ENCODE results near the gene MUTYH.
"Not testable (repeated sequence)": the region's sequence is repeated elsewhere in the genome, so short reads cannot be mapped to it uniquely, and the experiment has no call there.

The MUTYH gene

DNA sequence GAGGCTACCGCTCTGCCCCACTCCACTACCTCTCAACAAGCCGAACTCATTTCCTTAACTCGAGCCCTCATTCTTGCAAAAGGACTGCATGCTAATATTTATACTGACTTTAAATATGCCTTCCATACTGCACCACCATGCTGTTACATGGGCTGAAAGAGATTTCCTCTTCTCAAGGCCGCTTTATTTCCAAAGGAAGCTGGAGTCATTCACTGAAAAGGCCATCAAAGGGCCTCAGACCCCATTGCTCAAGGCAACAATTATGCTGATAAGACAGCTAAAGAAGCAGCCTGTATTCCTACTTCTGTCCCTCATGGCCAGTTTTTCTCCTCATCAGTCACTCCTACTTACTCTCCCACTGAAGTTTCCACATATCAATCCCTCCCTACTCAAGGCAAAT, 20.5 kb downstream of the MUTYH start:
- DNase-seq = no peak

DNA sequence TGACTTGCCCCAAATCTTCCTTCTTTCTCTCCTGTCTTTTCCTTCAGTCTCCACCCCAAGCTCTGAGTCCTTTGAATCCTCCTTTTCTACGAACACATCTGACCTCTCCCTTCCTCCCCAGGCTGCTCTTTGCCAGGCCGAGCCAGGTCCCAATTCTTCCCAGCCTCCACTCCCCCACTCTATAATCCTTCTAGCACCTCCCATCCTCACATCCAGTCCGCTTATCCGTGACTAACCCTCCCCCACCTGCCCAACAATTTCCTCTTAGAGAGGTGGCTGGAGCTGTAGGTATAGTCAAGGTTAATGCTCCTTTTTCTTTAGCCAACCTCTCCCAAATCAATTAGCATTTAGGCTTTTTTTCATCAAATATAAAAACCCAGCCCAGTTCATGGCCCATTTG, 23.1 kb downstream of the MUTYH start:
- DNase-seq = no peak

DNA sequence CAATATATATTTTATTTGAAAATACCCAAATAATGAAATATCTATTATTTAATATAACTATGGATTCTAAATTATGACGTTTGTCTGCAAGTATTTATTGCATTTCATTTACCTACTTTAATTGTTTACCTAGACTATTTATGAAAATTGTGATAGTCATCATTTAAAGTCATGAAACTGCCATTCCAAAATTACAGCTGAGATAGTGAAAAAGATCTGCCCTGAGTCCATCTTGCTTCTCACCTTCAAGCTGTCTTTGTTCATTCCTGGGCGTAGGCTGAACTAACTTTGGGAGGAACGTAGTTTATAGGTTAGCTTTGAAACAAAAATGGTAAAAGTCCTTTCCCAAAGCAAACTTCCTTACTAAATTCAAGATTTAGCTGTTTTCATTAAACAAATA, 26.0 kb downstream of the MUTYH start:
- DNase-seq = no peak

DNA sequence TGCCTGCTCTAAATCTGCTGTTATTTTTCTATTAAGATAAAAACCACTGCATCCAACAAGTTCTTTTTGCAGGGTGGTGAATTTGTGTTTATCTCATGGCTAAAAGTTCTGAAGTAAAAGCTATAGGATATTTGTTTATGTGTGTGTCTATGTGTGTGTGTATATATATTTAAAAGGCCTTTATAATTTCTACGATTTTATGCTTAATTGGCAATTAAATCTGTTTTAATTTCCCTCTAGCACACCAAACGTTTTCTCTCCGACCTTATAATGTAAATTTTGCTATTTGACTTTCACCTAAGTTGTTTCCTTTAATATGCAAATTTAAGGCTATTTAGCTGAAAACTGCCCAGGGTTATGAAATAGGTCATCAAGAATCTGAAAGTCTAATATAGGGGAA, 33.3 kb downstream of the MUTYH start:
- DNase-seq = no peak

DNA sequence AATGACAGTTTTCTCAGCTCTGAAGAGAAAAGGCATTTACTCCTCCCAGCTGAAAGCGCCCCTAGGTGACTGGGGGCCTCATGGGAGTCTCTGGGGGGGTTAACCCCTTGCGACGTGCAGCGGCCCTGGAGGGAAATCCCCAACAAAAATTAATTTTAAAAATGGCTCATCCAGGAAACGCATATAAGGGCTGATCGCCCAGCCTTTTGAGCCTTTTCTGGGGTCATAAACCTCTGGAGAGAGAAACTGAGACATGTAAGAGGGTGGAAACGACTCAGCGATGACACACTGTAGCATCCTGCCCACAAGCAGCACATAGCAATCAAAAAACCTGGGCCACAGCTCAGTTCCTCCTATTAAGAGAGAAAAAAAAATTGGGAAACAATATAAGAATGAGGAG, 33.9 kb downstream of the MUTYH start:
- no peak for DNase-seq

DNA sequence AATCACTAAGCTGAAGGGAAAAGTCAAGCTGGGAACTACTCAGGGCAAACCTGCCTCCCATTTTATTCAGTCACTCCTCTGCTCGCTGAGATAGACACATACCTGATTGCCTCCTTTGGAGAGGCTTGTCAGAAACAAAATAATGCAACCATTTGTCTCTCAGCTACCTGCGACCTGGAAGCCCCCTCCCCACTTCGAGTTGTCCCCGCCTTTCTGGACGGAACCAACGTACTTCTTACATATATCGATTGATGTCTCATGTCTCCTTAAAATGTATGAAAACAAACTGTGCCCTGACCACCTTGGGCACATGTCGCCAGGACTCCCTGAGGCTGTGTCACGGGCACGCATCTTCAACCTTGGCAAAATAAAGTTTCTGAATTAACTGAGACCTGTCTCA, 35.0 kb downstream of the MUTYH start:
- DNase-seq = no peak

DNA sequence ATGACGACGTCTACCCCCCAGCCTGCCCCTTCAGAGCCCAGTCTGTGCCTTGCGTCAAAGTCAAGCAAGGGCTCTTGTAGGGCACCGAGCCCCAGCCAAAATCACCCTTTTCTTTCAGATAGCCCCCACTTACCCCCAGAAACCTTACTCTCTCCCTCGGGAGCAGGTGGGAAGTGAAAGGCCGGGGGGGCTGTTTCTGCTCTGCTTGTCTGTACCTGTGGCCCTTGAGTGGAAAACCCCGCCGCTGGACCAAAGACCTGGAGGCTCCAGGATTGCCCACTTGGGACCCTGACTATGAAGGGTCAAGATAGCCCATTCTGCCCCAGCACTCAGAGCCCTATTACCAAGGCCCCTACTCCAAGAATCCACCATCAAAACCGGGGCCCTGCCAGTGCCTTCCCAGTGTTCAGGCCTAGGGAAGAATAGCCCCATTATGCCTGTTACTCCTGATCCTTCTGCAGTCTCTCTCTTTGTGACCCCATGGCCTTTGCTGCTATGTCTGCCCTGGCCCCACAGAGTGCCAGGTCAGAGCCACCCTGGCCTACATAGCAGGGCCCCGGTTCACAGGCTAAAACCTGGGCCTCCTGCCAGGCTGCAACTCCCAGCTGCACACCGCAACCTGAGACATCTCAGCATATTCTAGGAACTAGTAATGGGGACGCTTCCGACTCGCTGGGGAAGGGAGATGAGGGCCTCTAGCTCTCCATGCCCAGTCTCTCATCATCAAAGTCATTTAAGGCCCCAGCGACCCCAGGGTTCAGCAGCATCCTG, 35.7 kb downstream of the MUTYH start:
- peak; percentile 5 for DNase-seq

DNA sequence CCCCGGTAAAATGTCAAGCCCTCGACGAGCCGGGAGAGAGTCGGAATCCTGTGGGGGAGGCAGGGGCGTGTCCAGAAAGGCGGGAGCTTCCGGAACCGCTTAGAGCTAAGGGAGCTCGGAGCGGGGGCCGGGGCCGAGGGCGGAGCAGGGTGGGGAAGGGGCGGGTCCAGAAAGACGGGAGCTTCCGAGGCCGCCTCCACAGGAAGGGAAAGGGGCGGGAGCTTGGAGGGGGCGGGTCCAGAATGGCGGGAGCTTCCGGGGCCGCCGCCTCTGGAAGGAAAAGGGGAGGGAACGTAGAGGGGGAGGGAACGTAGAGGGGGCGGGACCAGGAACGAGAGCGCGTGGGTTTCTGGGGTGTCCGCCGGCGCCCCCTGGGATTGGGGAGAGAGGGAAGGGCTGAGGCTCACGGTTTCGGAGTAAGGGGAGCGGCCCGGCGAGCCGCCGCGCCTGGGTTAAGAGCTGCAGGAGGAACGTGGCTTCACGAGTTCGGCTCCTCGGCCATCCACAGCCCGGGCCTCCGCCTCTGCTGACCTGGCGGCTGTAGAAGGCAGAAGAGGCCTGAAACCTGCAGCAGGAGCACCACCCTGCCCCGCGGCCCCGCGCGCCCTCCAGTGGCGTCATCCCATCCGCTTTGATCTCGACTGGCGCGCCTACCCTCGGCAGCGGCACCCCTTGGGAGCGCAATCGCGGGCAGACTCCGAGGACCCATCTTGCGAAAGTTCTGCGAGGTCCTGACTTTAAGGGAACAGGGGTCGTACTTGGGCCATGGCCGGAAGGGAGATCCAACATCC, 36.5 kb downstream of the MUTYH start:
- DNase-seq = peak; percentile 95

DNA sequence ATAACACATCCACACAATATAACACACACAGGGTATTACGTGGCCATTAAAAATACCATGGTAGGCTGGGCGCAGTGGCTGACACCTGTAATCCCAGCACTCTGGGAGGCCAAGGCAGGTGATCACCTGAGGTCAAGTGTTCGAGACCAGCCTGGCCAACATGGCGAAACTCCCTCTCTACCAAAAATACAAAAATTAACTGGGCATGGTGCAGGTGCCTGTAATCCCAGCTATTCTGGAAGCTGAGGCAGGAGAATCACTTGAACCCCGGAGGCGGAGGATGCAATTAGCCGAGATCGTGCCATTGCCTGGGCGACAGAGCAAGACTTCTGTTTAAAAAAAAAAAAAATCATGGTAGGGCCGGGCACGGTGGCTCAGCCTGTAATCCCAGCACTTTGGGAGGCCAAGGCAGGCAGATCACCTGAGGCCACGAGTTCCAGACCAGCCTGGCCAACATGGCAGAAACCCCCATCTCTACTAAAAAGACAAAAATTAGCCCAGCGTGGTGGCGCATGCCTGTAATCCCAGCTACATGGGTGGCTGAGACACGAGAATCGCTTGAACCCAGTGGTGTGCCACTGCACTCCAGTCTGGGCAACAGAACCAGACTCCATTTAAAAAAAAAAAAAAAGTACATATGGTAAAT, 37.6 kb downstream of the MUTYH start:
- DNase-seq = no peak

DNA sequence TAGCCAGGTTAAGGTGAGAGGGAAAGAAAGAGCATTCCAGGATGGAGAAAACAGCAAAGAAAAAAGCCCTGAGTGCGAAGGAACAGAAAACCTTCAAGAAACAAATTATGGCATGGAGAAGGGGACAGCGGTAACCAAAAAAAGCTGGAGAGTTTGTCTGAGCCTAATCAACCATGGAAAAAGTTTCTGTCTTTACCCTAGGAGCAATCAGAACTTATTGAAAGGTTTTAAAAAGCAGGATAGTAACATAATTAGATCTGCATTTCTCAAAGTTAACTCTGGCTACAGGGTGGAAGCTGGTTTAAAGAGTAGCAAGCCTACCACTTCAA, 39.6 kb downstream of the MUTYH start:
- DNase-seq = no peak

DNA sequence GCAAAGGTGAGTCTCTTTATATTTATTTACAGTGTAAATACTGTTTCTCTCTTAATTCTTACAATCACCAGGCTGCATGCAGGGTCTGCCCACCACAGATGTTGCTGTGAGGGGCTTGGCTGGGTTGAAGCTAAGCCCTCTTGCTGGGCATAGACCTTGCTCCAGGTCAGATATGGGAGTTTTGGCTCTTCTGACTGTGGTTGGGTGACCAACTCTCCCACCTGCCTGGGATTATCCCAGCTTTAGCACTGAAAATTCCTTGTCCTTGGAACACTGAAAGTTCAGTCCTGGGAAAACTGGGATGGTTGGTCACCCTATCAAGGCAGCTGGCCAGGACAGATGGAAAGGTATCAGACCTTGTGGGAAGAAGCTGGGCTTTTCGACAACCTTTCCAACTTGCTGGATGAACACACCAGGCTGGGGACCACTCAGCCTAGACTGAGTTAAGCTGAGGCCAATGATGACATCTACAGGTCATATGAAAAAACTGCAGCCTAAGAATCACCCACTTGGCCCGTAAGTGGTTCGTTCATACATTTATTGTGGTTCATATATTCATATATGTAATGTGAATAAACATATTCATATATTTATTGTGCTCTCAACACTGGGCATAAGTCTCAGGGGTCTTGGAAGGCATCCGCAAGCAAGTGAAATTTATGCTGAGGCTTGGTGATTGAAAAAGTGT, 40.1 kb downstream of the MUTYH start:
- peak; percentile 74 for DNase-seq

DNA sequence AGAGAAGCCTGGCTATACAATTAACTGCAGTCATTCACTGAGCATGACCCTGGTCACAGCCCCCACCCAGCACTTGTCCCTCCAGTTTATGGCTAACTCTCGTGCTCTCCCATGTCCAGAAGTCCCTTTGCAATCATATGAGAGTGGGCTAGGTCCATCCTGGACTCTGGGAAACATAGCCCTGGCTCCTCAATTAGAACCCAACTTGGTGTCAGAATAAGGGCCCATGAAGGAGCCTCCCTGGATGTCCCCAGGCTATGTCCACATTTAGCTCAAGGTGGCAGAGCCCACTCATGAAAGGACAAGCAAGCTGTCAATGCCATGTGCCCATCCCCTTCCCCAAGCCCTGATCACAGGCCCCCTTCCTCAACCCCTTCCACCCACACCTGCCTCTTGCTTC, 40.9 kb downstream of the MUTYH start:
- no peak for DNase-seq

DNA sequence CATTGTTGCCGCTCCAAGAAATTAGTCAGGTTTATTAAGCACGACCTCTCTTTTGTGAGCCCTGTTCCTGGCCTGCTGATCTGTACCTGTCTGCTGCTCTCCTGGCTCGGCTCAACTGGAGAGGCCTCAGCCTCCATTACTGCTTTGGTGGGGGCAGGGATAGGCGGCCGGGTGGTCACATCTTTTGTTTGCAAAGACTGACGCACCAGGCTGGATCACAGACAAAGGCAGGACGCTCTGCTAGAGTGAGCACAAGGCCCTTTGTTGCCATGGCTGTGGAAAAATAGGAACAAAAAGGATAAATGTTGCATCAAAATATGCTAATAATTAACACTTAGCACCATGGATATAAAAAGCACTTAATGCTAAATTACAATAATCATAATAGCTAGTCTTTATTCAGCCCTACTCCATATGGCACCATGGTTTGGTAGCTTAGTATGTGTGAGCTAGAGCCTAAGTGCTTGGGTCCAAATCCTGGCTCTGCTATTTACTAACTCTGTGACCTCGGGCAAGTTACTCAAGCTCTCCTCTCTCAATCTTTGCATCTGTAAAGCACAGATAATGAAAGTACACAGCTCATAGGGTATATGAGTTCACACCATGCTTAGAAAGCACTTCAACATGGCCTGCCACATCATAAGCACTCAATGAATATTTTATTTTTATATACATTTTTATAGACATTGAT, 42.4 kb downstream of the MUTYH start:
- DNase-seq = no peak

DNA sequence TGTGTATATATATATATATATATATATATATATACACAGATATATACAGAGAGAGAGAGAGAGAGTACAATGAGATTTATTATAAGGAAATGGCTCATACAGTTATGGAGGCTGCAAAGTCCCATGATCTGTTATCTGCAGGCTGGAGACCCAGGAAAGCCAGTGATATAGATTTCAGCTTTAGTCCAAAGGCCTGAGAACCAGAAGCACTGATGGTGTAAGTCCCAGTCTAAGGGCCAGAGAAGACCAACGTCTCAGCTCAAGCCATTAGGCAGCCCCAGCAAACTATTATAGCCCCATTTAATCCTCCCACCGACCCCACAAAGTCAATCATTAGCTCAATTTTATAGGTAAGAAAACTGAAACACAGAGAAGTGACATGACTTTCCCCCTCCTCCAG, 48.5 kb downstream of the MUTYH start:
- DNase-seq = no peak

DNA sequence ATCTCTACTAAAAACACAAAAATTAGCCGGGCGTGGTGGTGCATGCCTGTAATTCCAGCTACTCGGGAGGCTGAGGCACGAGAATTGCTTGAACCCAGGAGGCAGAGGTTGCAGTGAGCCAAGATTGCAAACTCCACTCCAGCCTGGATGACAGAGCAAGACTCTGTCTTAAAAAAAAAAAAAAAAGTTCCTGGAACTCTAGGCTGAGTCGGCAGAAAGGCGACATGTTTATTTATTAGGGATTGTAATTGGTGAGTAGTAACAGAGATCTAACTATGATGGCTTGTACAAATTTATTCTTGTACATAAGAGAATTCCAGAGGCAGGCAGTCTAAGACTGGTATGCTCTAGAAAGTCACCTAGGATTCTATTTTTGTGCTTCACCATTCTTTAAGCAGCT, 49.2 kb downstream of the MUTYH start:
- not testable (repeated sequence) for DNase-seq

DNA sequence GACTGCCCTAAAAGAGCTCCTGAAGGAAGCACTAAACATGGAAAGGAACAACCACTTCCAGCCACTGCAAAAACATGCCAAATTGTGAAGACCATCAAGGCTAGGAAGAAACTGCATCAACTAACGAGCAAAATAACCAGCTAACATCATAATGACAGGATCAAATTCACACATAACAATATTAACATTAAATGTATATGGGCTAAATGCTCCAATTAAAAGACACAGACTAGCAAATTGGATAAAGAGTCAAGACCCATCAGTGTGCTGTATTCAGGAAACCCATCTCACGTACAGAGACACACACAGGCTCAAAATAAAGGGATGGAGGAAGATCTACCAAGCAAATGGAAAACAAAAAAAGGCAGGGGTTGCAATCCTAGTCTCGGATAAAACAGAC, 53.7 kb downstream of the MUTYH start:
- not testable (repeated sequence) for DNase-seq

DNA sequence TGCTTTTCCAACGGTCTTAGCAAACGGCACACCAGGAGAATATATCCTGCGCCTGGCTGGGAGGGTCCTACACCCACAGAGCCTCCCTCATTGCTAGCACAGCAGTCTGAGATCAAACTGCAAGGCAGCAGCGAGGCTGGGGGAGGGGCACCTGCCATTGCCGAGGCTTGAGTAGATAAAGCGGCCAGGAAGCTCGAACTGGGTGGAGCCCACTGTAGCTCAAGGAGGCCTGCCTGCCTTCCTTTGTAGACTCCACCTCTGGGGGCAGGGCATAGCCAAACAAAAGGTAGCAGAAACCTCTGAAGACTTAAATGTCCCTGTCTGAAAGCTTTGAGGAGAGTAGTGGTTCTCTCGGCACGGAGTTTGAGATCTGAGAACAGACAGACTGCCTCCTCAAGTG, 55.4 kb downstream of the MUTYH start:
- DNase-seq = not testable (repeated sequence)

DNA sequence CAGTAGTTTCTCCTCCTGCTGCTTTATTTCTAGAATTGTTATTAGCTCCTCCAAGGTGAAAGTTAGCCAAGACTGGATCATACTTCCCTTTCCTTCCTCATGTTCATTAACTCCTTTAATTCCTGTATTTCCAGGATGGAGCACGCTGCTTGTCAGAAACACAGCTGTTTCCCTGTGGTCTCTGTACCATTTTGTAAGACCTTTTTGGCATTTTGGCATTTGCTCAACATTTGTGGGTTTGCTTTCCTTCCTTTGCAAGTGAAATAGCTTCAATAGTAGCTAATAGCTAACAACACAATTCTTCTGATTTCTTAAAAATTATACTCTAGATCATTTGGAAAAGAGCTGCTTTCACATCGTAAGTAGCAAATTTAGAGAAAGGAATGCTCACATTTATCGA, 57.9 kb downstream of the MUTYH start:
- no peak for DNase-seq
